Stimulated activated naive CD8-positive, alpha-beta T cell treated with anti-CD3 and anti-CD28 coated beads, Interleukin-15, amount 100 ng/mL, for 72 hours (primary cell): ENCODE results near the gene MTCL1.

ENCODE experiments used
- ATAC-seq: fragments of 150-1000 bp; cut with Tn5 transposase; 2 replicates; pipeline ENCODE4 v1.10.0; 2021; ENCODE audit warnings: mild to moderate bottlenecking, moderate library complexity
- DNase-seq, 2 donors: peaks; one replicate each; pipeline ENCODE4 v3.0.0; 2021 to 2022
- H3K27ac Mint-ChIP-seq, 2 donors: one replicate each; pipeline ENCODE4 v1.8.0; 2022; ENCODE audit warnings: mild to moderate bottlenecking in 2 of 2, mixed read lengths in 2 of 2, moderate library complexity in 2 of 2
- H3K27me3 Mint-ChIP-seq: one replicate; pipeline ENCODE4 v1.8.0; 2022; ENCODE audit warnings: mixed read lengths
- H3K4me1 Mint-ChIP-seq: one replicate; pipeline ENCODE4 v1.8.0; 2022; ENCODE audit warnings: mild to moderate bottlenecking, mixed read lengths
- H3K4me3 Mint-ChIP-seq, 2 donors: one replicate each; pipeline ENCODE4 v1.8.0; 2022; ENCODE audit warnings: mild to moderate bottlenecking in 2 of 2, mixed read lengths in 2 of 2, moderate library complexity in 1 of 2
- H3K9me3 Mint-ChIP-seq, 2 donors: one replicate each; pipeline ENCODE4 v1.8.0; 2022; ENCODE audit warnings: mixed read lengths in 2 of 2

MTCL1 gene

GRCh38 chr18:8794156-8794933 is 89.0 kb downstream of the MTCL1 start:
- Mint-ChIP-seq H3K27ac (no peak overlapping the region), H3K4me3 (no peak overlapping the region), H3K4me1 (peaks cover 8% of the 10 kb centered on the region), H3K27me3 (peaks cover 11% of the 10 kb centered on the region), H3K9me3 (no peaks in the 10 kb centered on the region)
- DNase-seq, result no peak
- no peak for ATAC-seq

- DNase-seq (no peak), ATAC-seq (no peak)
- Mint-ChIP-seq H3K27me3 (peaks cover 7% of the 10 kb centered on the region), H3K4me1 (peaks cover 8% of the 10 kb centered on the region), H3K4me3 (no peak overlapping the region), H3K27ac (no peak overlapping the region), H3K9me3 (no peaks in the 10 kb centered on the region)
Observed at GRCh38 chr18:8794934-8795280, 89.6 kb downstream of the MTCL1 start.

- peak overlapping the region in 1 of 2 donors; percentile 19 for H3K27ac Mint-ChIP-seq
- DNase-seq (no peak), ATAC-seq (no peak)
- H3K4me1 Mint-ChIP-seq, result peaks cover 8% of the 10 kb centered on the region
- H3K27me3 Mint-ChIP-seq, result peaks cover 7% of the 10 kb centered on the region
- H3K9me3 Mint-ChIP-seq, result no peaks in the 10 kb centered on the region
- no peak overlapping the region for H3K4me3 Mint-ChIP-seq
Observed at GRCh38 chr18:8795586-8796325, 90.4 kb downstream of the MTCL1 start.

GRCh38 chr18:8797206-8797605 is 91.8 kb downstream of the MTCL1 start:
- ATAC-seq (no peak), DNase-seq (no peak)
- peaks cover 8% of the 10 kb centered on the region for H3K4me1 Mint-ChIP-seq
- H3K27ac Mint-ChIP-seq, result no peak overlapping the region
- no peak overlapping the region for H3K4me3 Mint-ChIP-seq
- peaks cover 7% of the 10 kb centered on the region for H3K27me3 Mint-ChIP-seq
- no peaks in the 10 kb centered on the region for H3K9me3 Mint-ChIP-seq

- no peaks in the 10 kb centered on the region for H3K9me3 Mint-ChIP-seq
- H3K27ac Mint-ChIP-seq, result no peak overlapping the region
- peaks cover 8% of the 10 kb centered on the region for H3K4me1 Mint-ChIP-seq
- H3K4me3 Mint-ChIP-seq, result no peak overlapping the region
- DNase-seq (no peak), ATAC-seq (no peak)
- peaks cover 7% of the 10 kb centered on the region for H3K27me3 Mint-ChIP-seq
Observed at GRCh38 chr18:8799001-8799400, 93.6 kb downstream of the MTCL1 start.

- H3K27me3 Mint-ChIP-seq, result peaks cover 7% of the 10 kb centered on the region
- H3K27ac Mint-ChIP-seq, result no peak overlapping the region
- H3K4me1 Mint-ChIP-seq, result peaks cover 8% of the 10 kb centered on the region
- H3K4me3 Mint-ChIP-seq, result no peak overlapping the region
- H3K9me3 Mint-ChIP-seq, result no peaks in the 10 kb centered on the region
- ATAC-seq, result no peak
- no peak for DNase-seq
Observed at GRCh38 chr18:8799596-8800441, 94.5 kb downstream of the MTCL1 start.

GRCh38 chr18:8800445-8800844 is 95.1 kb downstream of the MTCL1 start:
- DNase-seq, result no peak
- H3K27me3 Mint-ChIP-seq, result peaks cover 6% of the 10 kb centered on the region
- H3K4me3 Mint-ChIP-seq, result no peak overlapping the region
- H3K4me1 Mint-ChIP-seq, result peaks cover 8% of the 10 kb centered on the region
- H3K9me3 Mint-ChIP-seq, result no peaks in the 10 kb centered on the region
- no peak for ATAC-seq
- H3K27ac Mint-ChIP-seq, result no peak overlapping the region

- Mint-ChIP-seq H3K9me3 (no peaks in the 10 kb centered on the region), H3K27ac (no peak overlapping the region), H3K4me3 (no peak overlapping the region), H3K27me3 (peaks cover 2% of the 10 kb centered on the region), H3K4me1 (peaks cover 4% of the 10 kb centered on the region)
- no peak for DNase-seq
- no peak for ATAC-seq
Observed at GRCh38 chr18:8800876-8801262, 95.5 kb downstream of the MTCL1 start.

- no peak for ATAC-seq
- no peak overlapping the region for H3K27ac Mint-ChIP-seq
- no peak for DNase-seq
Observed at GRCh38 chr18:8801263-8801901, 96.0 kb downstream of the MTCL1 start.

GRCh38 chr18:8802017-8802672 is 96.8 kb downstream of the MTCL1 start:
- ATAC-seq, result no peak
- no peak overlapping the region for H3K4me3 Mint-ChIP-seq
- no peaks in the 10 kb centered on the region for H3K9me3 Mint-ChIP-seq
- H3K27ac Mint-ChIP-seq, result no peak overlapping the region
- DNase-seq, result no peak
- H3K4me1 Mint-ChIP-seq, result peaks cover 5% of the 10 kb centered on the region
- H3K27me3 Mint-ChIP-seq, result no peaks in the 10 kb centered on the region

More at GRCh38 chr18:8801263-8801901, 96.0 kb downstream of the MTCL1 start:
- no peaks in the 10 kb centered on the region for H3K9me3 Mint-ChIP-seq
- H3K4me1 Mint-ChIP-seq, result no peaks in the 10 kb centered on the region
- no peak overlapping the region for H3K4me3 Mint-ChIP-seq
- no peaks in the 10 kb centered on the region for H3K27me3 Mint-ChIP-seq

- no peak overlapping the region for H3K4me3 Mint-ChIP-seq
- no peak for ATAC-seq
- DNase-seq, result no peak
- H3K27me3 Mint-ChIP-seq, result no peaks in the 10 kb centered on the region
- peaks cover 12% of the 10 kb centered on the region for H3K4me1 Mint-ChIP-seq
- H3K9me3 Mint-ChIP-seq, result no peaks in the 10 kb centered on the region
- no peak overlapping the region for H3K27ac Mint-ChIP-seq
Observed at GRCh38 chr18:8803063-8803795, 97.9 kb downstream of the MTCL1 start.

- no peaks in the 10 kb centered on the region for H3K9me3 Mint-ChIP-seq
- peaks cover 12% of the 10 kb centered on the region for H3K4me1 Mint-ChIP-seq
- no peak overlapping the region for H3K4me3 Mint-ChIP-seq
- ATAC-seq (no peak), DNase-seq (no peak)
- no peaks in the 10 kb centered on the region for H3K27me3 Mint-ChIP-seq
- no peak overlapping the region for H3K27ac Mint-ChIP-seq
Observed at GRCh38 chr18:8803957-8804356, 98.6 kb downstream of the MTCL1 start.

- ATAC-seq, result no peak
- no peaks in the 10 kb centered on the region for H3K27me3 Mint-ChIP-seq
- H3K27ac Mint-ChIP-seq, result peak overlapping the region in 1 of 2 donors; percentile 31
- no peak overlapping the region for H3K4me3 Mint-ChIP-seq
- peaks cover 19% of the 10 kb centered on the region for H3K4me1 Mint-ChIP-seq
- no peak for DNase-seq
- H3K9me3 Mint-ChIP-seq, result no peaks in the 10 kb centered on the region
Observed at GRCh38 chr18:8805552-8805951, 100.2 kb downstream of the MTCL1 start.

- Mint-ChIP-seq H3K4me3 (no peak overlapping the region), H3K27me3 (no peaks in the 10 kb centered on the region), H3K9me3 (no peaks in the 10 kb centered on the region), H3K4me1 (peaks cover 26% of the 10 kb centered on the region), H3K27ac (no peak overlapping the region)
- no peak for ATAC-seq
- DNase-seq, result no peak
Observed at GRCh38 chr18:8806100-8806797, 100.9 kb downstream of the MTCL1 start.
